Measurements from ENCODE around the gene FNDC7.
A peak's percentile ranks its signal among the peaks of the same experiment; 100 is the strongest.
"Not testable (repeated sequence)": the region's sequence is repeated elsewhere in the genome, so short reads cannot be mapped to it uniquely, and the experiment has no call there.

The FNDC7 gene

GRCh38 chr1:108712606-108713150 is at the start of gene FNDC7:
Gene FNDC7, plus strand, starts transcription at chr1:108712908. Its CDS starts 26 bp downstream, at chr1:108712934.
- DNase-seq: no peak

DNA sequence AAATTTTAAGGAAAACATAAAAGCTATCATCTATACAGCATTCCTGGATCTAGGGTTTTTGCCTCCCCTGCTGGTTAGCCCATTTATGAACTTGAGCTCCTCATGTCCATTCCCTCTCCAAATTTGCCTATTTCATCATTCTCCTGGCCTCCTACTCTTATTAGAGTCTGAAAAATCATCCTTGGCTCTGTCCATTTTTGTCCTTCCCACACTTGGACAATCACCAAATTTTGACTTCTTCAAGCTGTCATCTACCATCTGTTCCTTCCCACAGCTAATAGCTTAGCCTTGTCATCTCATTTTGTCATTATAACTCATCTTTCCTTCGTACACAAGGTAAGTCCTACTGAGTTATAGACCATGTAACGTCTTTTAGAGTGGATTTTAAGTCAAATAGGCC is 49.6 kb upstream of the FNDC7 start:
- no peak for DNase-seq

GRCh38 chr1:108664481-108664880 is 48.2 kb upstream of the FNDC7 start:
- DNase-seq: no peak

DNA sequence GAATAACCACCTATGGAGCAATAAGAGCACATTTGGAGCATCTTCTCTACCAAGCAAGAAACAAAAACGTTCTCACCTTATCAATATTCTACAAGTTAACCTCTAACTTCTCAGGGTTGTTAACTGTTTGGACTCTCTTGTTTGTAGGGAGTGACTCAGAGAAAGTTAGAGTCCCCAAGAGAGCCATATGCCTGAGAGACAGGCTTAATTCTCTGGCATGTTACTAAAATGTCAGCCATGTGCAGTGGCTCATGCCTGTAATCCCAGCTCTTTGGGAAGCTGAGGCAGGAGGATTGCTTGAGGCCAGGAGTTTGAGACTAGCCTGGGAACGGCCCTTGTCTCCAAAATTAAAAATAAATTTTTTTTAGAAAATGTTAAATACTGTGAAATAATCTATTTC is 47.6 kb upstream of the FNDC7 start:
- no peak for DNase-seq

DNA sequence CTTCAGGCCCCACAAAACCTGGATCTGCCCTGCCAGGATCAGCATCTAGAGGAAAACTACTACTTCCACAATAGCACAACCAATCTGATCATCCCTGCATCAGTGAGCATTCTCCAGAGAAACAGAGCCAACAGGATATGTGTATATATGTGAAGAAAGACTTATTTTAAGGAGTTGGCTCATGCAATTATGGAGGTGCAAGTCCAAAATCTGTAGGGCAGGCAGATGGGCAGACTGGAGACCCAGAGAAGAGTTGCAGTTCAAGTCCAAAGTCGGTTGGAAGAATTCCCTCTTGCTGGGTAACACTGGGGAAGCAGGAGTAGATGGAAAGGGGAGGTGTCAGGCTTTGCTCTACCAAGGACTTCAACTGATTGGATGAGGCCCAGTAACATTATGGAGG is 46.9 kb upstream of the FNDC7 start:
- DNase-seq: no peak

GRCh38 chr1:108667422-108667821 is 45.3 kb upstream of the FNDC7 start:
- DNase-seq: not testable (repeated sequence)

DNA sequence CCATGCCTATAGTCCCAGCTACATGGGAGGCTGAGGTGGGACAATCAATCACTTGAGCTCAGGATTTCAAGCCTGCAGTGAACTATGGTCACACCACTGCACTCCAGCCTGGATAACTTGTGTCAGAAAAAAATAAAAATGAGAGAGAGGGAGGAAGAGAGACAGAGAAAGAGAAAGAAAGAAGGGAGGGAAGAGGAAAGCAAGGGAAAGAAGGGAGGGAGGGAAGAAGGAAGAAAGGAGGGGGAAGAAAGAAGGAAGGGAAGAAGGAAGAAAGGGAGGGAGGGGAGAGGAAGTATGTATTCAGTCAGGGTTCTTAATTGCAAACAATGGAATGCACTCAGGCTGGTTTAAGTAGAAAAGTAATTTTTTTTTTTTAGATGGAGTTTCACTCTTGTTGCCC is 43.9 kb upstream of the FNDC7 start:
- no peak for DNase-seq

DNA sequence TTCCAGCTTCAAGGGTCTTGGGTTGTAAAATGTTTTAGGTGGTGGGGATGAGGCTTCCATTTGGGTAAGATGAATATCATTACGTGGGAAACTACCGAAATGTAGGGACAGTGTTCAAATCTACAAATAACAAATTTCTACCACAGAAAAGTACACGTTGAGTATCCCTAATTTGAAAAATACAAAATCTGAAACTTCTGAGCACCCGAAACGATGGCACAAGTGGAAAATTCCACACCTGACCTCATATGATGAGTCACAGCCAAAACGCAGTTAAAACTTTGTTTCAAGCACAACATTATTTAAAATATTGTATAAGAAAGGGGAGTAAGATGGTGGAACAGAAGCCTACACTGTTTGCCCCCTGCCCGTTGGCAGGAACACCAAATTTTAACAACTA is 43.0 kb upstream of the FNDC7 start:
- no peak for DNase-seq

GRCh38 chr1:108670131-108670773 is 42.5 kb upstream of the FNDC7 start:
- DNase-seq: no peak

GRCh38 chr1:108671143-108671542 is 41.6 kb upstream of the FNDC7 start:
- DNase-seq: no peak

DNA sequence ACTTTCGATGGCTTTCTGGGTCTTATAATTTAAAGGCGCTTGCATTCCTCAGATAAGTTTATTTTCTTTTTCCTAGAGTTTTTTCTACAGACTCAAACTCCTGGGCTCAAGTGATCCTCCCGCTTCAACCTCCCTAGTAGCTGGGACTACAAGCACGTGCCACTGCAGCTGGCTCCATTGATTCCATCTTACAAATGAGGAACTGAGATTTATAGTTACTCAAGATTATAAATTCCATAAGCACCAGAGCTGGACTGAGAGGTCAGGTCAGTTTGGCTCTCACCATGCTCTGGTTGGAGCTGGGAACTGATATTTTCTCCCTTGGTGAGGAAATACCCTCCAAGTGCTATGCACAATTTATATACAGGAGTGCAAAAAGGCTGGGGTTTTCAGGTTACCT is 34.0 kb upstream of the FNDC7 start:
- DNase-seq: no peak

- no peak for DNase-seq
Observed at GRCh38 chr1:108679586-108680213, 33.0 kb upstream of the FNDC7 start.

DNA sequence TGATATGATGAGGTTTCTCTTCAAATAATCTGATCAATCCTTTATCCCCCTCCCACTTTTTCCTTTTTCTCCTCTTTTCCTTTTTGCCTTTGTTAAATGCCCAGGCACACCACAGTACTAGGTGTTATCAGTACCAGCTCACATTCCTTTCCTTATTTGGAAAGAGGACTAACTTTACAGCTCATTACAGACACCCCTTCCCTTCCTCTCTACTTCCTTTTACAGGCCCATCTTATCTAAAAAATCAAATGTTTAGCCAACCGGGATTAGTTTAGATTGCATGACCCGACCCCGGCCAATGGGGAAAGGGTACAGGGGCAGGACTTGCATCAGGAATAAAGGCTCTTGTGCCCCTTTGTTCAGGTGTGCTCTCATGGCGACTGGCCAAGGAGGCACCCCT is 31.0 kb upstream of the FNDC7 start:
- DNase-seq: not testable (repeated sequence)

- no peak for DNase-seq
Observed at GRCh38 chr1:108685529-108685928, 27.2 kb upstream of the FNDC7 start.

GRCh38 chr1:108686614-108687313 is 25.9 kb upstream of the FNDC7 start:
- no peak for DNase-seq

DNA sequence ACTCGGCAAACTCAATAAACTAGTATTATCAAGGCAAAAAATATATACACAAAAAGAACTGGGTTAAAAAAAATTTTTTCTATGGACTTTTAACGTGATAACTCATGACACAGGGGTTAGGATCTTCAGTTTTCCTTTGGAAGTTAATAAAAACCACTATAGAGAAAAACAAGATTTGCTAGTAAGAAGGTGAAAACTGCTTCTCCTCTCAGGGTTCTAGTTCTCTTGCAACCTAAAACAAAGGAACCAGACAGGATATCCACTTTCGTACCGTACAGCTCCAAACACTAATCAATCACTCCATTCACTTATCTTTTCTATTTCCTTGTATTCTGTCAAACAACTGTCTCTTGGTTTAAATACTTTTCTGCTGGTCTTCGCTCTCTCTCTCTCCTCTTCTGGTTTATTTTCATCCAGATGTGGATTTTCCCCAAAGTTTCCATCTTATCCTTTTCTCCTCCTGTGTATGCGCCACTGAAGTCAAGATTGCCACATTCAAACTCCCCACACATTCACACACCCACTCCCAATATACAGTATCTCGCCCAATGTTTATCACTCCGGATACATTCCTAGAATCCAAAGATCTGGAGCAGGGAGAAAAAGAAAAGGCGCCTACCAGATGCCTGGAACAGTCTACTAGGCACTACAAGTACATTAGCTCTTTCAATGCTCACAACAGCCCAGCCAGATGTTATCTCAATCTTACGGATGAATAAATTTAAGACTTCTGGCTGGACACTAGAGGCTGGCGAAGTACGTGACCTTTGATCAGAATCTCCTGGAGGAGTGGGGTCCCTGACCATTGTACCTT is 21.4 kb upstream of the FNDC7 start:
- no peak for DNase-seq

GRCh38 chr1:108691942-108692723 is 20.6 kb upstream of the FNDC7 start, which contains the start of gene PRPF38B:
Gene PRPF38B, plus strand, starts transcription at chr1:108692310. Its CDS starts 282 bp downstream, at chr1:108692592.
- DNase-seq: peak; percentile 21

GRCh38 chr1:108692724-108693655 is 19.7 kb upstream of the FNDC7 start:
- no peak for DNase-seq

DNA sequence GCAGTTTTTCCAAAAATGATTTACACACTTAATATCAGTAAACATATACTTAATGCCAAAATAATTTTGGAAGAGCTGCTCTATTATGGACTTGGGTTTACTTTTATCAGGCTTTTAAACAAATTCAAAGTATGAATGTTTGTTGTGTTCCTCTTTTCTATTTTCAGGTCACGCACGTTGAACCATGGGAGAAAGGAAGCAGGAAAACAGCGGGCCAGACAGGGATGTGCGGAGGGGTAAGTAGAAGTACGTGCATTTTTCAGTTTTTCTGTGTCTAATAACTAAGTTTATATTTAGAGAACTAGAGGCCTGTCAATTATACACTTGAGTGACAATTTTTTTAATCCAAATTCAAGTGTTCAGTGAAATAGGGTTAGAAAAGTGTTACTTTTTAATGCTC is 17.2 kb upstream of the FNDC7 start:
- no peak for DNase-seq

GRCh38 chr1:108699375-108700332 is 13.1 kb upstream of the FNDC7 start:
- no peak for DNase-seq
